HUES48 (cell line): ENCODE data around the gene NPR3.
A peak's percentile ranks its signal among the peaks of the same experiment; 100 is the strongest.

Experiments used
- H3K27ac ChIP-seq: one replicate; pipeline ENCODE4 v1.7.0; 2013; ENCODE audit warnings: low read depth, low read length, inconsistent platforms
- H3K27me3 ChIP-seq: 2 replicates; pipeline ENCODE4 v1.6.1; 2013; ENCODE audit warnings: mild to moderate bottlenecking, low read length; ENCODE audit not compliant: control insufficient read depth, insufficient read depth
- H3K36me3 ChIP-seq: 2 replicates; pipeline ENCODE4 v1.6.1; 2013; ENCODE audit warnings: low read length; ENCODE audit not compliant: control insufficient read depth, insufficient read depth
- H3K4me1 ChIP-seq: 2 replicates; pipeline ENCODE4 v1.6.1; 2013; ENCODE audit warnings: mild to moderate bottlenecking, low read length; ENCODE audit not compliant: control insufficient read depth, insufficient read depth
- H3K4me3 ChIP-seq: 2 replicates; pipeline ENCODE4 v1.5.1; 2013; ENCODE audit warnings: mild to moderate bottlenecking, low read depth, low read length
- H3K9ac ChIP-seq: 2 replicates; pipeline ENCODE4 v1.6.1; 2013; ENCODE audit warnings: mild to moderate bottlenecking, low read depth, low read length, moderate library complexity
- H3K9me3 ChIP-seq: 2 replicates; pipeline ENCODE4 v1.6.1; 2013; ENCODE audit warnings: low read length; ENCODE audit not compliant: control insufficient read depth, insufficient read depth

The NPR3 gene

DNA sequence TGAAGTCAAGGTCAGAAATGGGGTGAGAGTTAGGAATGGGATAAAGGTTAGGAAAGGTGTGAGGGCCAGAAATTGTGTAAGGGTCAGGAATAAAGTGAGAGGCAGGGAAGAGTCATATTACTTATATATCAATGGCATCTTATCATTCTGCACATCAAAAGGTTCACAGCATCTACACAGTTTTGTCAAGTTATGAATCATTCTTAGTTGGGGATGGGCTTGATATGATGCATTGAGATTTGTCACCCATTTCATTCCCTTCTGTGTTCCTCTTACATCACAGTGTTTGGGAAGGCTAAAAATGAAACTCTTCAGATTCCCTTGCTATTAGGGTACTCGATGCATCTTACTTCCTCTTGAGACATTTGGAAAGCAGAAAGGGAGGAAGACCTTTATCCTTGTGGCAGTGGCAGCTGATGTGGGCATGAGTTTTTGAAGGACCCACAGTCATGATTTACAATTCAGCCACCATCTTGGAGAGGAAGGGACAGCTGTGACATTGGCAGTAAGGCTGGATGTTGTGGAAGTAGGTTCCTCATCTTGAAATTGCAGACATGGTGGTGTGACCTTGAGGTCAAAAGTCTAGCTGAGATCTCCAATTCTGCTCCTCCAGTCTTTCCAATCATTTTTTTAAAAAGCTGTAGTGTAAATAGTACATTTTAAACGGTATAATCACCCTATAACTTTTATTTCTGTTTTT, 24.2 kb upstream of the NPR3 start:
- no peaks in the 10 kb centered on the region for H3K36me3 ChIP-seq
- H3K9ac ChIP-seq = no peak overlapping the region
- H3K27ac ChIP-seq = no peak overlapping the region
- H3K4me3 ChIP-seq = no peak overlapping the region
- no peaks in the 10 kb centered on the region for H3K4me1 ChIP-seq
- no peaks in the 10 kb centered on the region for H3K27me3 ChIP-seq
- H3K9me3 ChIP-seq = peaks cover 26% of the 10 kb centered on the region

DNA sequence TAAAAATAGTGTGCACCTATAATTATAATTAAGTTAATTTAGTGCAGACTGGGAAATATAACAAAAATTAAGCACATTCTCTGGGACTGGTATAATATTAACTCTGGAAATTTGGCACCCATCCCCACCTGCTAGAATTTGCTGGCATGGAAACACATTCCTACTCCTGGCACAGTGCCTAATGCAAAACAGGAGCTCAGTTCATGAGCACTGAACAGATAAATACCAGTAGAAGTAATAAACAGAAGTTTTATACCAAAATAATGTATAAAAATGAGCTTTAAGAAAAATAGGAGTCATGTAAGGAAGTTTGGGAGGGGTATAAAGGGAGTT, 23.7 kb upstream of the NPR3 start:
- no peak overlapping the region for H3K4me3 ChIP-seq
- no peak overlapping the region for H3K9ac ChIP-seq
- H3K27ac ChIP-seq = no peak overlapping the region
- H3K4me1 ChIP-seq = no peaks in the 10 kb centered on the region
- peaks cover 26% of the 10 kb centered on the region for H3K9me3 ChIP-seq
- no peaks in the 10 kb centered on the region for H3K27me3 ChIP-seq
- H3K36me3 ChIP-seq = no peaks in the 10 kb centered on the region

DNA sequence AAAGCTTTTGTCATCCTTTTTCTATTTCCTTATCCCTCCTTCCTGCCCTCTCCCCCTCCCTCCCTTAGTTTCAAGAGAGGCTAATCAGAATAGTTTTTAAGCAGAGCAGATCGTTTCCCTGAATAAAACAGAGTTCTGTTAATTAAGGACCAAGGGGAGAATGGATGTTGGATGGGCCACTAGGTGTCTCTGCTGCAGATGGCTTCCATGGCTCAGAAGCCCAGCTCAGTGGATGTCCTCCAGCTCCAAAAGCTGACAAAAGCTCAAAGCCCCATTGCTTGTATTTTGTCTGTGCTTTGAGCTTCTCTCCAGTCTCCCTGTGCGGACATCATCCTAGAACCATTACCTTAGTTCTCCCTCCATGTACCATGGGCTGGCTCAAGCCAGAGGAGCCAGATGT, 21.0 kb upstream of the NPR3 start:
- no peaks in the 10 kb centered on the region for H3K36me3 ChIP-seq
- 0 out of 2 replicates have a peak, but pooled peaks cover 5% of the 10 kb centered on the region for H3K9me3 ChIP-seq
- H3K4me1 ChIP-seq = no peaks in the 10 kb centered on the region
- no peak overlapping the region for H3K27ac ChIP-seq
- no peak overlapping the region for H3K4me3 ChIP-seq
- no peak overlapping the region for H3K9ac ChIP-seq
- no peaks in the 10 kb centered on the region for H3K27me3 ChIP-seq

DNA sequence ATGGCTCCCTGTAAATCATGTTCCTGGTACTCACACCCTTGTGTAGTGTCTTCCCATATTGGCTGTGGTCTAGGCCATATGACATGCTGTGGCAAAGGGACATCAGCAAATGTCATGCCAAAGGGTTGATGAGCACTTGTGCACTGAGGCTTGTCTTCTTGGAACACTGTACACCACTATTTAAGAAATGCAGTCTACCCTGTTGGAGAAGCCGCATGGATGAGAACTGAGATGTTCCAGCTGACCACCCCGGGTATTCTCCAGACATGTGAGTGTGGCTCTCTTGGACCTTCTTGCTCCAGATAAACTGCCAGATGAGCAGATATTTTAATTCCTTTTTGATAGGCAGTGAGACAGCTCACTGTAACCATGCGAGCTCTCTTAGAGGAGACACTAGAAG, 20.5 kb upstream of the NPR3 start:
- no peaks in the 10 kb centered on the region for H3K36me3 ChIP-seq
- no peaks in the 10 kb centered on the region for H3K4me1 ChIP-seq
- no peak overlapping the region for H3K9ac ChIP-seq
- H3K27me3 ChIP-seq = no peaks in the 10 kb centered on the region
- H3K27ac ChIP-seq = no peak overlapping the region
- 0 out of 2 replicates have a peak, but pooled peaks cover 5% of the 10 kb centered on the region for H3K9me3 ChIP-seq
- H3K4me3 ChIP-seq = no peak overlapping the region

DNA sequence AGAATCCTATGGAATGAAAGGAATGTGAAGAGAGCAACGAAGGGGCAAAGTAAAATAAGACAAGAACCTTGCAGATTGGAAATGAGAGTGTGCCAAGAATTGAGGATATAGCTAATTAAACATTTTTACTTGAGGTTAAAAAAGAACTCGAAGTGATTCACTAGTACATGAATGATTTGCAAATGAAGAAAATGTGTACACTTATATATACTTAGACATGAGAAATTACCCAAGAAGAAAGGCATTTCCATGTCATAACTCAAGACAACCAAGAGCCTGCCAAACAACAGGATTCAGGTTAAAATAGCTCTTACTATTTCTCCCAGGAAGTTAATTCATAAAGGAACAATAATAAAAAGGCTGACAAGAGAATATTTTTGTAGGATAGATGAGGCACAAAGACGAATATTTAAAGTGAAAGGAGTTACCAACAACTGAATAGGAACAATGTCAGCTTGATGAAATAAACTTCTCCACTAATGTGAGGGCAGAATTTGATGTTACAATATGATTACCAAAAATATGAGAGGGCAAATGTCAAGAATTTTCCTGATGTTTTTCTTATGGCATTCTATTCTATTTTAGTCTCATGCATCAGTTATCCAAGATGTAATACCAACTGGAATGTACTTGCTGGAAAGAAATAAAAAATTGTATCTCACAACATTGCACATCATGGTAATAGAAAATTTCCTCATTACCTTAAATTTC, 18.9 kb upstream of the NPR3 start:
- Histone ChIP-seq H3K36me3 (no peaks in the 10 kb centered on the region), H3K27ac (no peak overlapping the region), H3K4me1 (no peaks in the 10 kb centered on the region), H3K9ac (no peak overlapping the region), H3K27me3 (no peaks in the 10 kb centered on the region), H3K4me3 (no peak overlapping the region), H3K9me3 (no peaks in the 10 kb centered on the region)

DNA sequence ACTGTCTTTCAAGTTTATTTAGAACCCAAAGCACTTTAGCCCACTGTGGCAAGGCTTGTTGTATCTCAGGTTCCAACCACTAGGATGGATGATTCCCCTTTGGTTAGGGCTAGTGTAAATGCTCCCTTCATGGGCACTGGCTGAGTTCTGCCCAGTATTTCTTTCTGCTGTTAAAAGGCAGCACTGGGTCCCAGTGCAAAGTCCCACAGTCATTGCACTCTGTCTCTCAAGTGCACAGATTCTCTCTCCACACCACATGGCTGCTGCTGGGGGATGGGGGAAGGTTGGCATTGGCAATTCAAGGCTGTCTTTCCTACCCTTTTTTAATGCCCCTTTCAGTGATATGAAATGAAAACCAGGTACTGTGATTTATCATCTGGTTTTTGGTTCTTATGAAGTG, 7.2 kb upstream of the NPR3 start:
- Histone ChIP-seq H3K9ac (no peak overlapping the region), H3K27ac (no peak overlapping the region), H3K27me3 (peaks cover 15% of the 10 kb centered on the region), H3K9me3 (no peaks in the 10 kb centered on the region), H3K4me1 (peaks cover 5% of the 10 kb centered on the region), H3K36me3 (no peaks in the 10 kb centered on the region), H3K4me3 (no peak overlapping the region)

DNA sequence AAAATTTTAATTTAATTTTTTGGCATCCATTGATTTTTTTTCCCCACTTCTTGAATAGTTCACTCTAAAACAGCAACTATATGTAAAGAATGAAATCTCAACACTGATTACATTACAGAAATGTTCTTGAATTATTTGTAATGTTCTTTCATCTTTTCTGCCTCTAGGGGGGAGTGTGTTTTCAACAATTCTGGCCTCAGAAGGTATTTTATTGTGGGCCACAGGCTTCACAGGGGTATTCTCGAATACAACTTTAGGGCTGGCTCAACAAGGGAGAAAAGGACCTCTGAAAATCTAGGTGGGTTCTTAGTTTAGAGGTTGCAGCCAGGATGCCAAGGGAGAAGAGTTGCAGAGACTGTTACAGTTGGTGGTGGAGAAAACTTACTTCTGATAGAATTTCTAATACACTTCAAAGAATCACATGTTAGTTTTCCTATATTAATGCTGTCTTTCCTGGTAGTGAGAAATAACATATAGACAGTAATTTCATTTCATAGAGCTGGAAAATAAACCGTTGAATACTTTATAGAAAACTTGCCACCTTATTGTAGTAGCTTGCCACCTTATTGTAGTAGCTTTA, 3.6 kb upstream of the NPR3 start:
- Histone ChIP-seq H3K9me3 (no peaks in the 10 kb centered on the region), H3K27ac (no peak overlapping the region), H3K9ac (no peak overlapping the region), H3K4me3 (no peak overlapping the region), H3K36me3 (no peaks in the 10 kb centered on the region), H3K27me3 (peaks cover 51% of the 10 kb centered on the region), H3K4me1 (peaks cover 22% of the 10 kb centered on the region)

DNA sequence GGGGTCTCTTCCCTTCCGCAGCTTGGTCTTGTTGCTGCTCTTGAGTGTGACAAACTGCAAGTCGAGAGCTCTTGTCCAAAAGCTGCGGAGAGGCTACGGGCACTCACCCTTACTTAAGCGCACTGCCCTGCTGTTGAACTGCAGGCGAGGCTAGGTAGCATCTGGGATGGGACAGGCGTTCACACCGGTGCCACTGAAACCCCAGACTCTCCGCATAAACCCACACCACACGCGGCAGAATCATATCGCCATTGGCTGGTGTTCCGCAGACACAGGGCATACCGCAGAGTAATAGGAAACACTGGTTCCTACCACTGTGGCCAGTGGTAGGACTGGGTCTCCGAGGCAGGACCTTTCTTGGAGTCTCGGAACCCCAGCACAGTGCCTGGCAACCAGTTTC, 2.2 kb upstream of the NPR3 start:
- no peaks in the 10 kb centered on the region for H3K9me3 ChIP-seq
- H3K27ac ChIP-seq = no peak overlapping the region
- H3K27me3 ChIP-seq = peaks cover 65% of the 10 kb centered on the region
- H3K36me3 ChIP-seq = no peaks in the 10 kb centered on the region
- peaks cover 33% of the 10 kb centered on the region for H3K4me1 ChIP-seq
- no peak overlapping the region for H3K9ac ChIP-seq
- peak overlapping the region; percentile 72 for H3K4me3 ChIP-seq

DNA sequence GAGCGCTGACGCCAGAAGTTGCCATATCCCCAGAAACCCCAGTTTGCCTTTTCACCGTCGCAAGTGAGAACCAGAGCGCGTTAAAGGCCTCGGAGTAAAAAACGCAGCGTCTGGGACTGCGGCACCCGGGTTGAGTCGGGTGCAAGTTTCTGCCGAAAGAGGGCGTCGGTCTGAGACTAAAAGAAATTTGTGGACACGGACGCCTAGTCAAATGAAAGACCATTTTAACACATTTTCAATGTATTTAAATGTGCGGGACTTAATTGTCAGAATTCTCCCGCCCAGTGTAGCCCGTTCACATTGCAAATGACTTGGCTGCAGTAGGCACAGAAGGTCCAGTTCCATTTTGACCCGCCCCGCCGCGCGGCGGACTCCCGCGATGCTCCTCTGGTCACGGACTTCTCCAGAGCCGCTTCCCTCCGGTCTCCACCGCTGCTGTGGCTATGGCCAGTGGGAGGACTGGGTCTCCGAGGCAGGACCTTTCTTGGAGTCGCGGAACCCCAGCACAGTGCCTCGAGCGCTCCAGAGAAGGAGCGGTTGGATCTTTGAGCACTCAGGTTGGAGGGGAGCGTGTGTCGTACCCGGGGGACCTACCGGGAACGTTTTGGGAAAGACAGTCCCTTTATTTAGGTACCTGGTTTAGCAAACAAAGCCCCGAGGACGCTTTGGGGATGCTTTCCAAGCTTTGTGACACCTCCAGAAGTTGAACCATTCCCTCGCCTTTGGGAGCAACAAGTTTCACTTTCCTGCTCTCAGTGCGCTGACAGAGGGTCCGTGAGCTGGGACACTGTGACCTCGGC, 1.2 kb upstream of the NPR3 start:
- H3K36me3 ChIP-seq = no peaks in the 10 kb centered on the region
- H3K9me3 ChIP-seq = no peaks in the 10 kb centered on the region
- H3K4me1 ChIP-seq = peaks cover 36% of the 10 kb centered on the region
- H3K27me3 ChIP-seq = peaks cover 75% of the 10 kb centered on the region
- peak overlapping the region; percentile 72 for H3K4me3 ChIP-seq
- H3K9ac ChIP-seq = no peak overlapping the region
- no peak overlapping the region for H3K27ac ChIP-seq

DNA sequence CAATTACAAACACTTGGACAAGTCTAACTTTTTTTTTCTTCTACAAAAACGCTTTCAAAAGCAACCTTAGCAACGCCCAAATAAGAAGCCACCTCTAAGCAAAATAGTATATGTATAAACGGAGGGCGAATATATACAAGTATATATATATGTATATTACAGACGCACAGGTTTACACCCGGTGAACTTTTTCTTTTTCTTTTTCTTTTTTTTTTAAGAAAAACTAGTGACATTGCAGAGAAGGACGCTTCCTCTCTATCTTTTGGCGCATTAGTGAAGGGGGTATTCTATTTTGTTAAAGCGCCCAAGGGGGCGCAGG, 200 bp downstream of the NPR3 start:
- Histone ChIP-seq H3K36me3 (no peaks in the 10 kb centered on the region), H3K4me1 (peaks cover 36% of the 10 kb centered on the region), H3K4me3 (no peak overlapping the region), H3K9me3 (no peaks in the 10 kb centered on the region), H3K27ac (no peak overlapping the region), H3K27me3 (peaks cover 89% of the 10 kb centered on the region), H3K9ac (no peak overlapping the region)
